OCI-LY3 (cell line): ENCODE results near the gene C16orf89.
"Not testable (repeated sequence)": the region's sequence is repeated elsewhere in the genome, so short reads cannot be mapped to it uniquely, and the experiment has no call there.

Source experiments
- EZH2phosphoT487 ChIP-seq: fragments of 200-600 bp; shearing (Covaris generic); IDR thresholded peaks from 2 replicates; pipeline ENCODE4 v1.6.1; 2018; ENCODE audit warnings: antibody characterized with exemption, mixed run types, low read depth
- TF ChIP-seq, protein P1 (sequence below): fragments of 200-600, 300-600 bp; sonication (generic); IDR thresholded peaks from 2 replicates; pipeline ENCODE4 v1.5.1; 2014; ENCODE audit warnings: antibody characterized with exemption, low read length, low read depth

DNA sequence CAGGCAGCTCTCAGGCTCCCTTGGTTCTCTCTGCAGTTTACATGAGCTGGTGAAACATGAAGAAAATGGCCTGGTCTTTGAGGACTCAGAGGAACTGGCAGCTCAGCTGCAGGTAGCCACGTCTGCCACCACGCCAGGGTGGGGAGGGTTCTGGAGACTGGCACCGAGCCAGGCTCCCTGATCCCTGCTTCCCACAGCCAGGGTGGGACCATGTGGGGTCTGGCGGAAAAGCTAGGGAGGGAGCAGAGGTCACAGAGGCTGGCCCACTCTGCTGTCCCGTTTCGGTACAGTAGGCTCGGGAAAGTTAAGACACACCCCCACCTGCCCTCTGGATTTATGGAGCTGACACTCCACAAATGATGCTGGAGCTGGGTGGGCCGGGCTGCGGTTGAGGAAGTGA is 17.9 kb upstream of the C16orf89 start:
- not testable (repeated sequence) for TF ChIP-seq EZH2phosphoT487
- TF ChIP-seq, protein P1, sequence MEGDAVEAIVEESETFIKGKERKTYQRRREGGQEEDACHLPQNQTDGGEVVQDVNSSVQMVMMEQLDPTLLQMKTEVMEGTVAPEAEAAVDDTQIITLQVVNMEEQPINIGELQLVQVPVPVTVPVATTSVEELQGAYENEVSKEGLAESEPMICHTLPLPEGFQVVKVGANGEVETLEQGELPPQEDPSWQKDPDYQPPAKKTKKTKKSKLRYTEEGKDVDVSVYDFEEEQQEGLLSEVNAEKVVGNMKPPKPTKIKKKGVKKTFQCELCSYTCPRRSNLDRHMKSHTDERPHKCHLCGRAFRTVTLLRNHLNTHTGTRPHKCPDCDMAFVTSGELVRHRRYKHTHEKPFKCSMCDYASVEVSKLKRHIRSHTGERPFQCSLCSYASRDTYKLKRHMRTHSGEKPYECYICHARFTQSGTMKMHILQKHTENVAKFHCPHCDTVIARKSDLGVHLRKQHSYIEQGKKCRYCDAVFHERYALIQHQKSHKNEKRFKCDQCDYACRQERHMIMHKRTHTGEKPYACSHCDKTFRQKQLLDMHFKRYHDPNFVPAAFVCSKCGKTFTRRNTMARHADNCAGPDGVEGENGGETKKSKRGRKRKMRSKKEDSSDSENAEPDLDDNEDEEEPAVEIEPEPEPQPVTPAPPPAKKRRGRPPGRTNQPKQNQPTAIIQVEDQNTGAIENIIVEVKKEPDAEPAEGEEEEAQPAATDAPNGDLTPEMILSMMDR = not testable (repeated sequence)
